Spleen (tissue), 11 donors: ENCODE data around the gene CYP1A2. TPM values are rescaled to one million over a fixed set of nuclear protein-coding genes. Genes with fewer than 3 reads are reported as not detected.
A peak's percentile ranks its signal among the peaks of the same experiment; 100 is the strongest.
"Not testable (repeated sequence)": the region's sequence is repeated elsewhere in the genome, so short reads cannot be mapped to it uniquely, and the experiment has no call there.

Experiments used
- DNase-seq: peaks from one replicate; pipeline ENCODE4 v3.0.0-alpha.2; 2020
- H3K27ac ChIP-seq, 8 donors: fragments of 200-600 bp; sonication (generic) in 7 of 8; 1 replicate in 4 of 8; 2 replicates in 4 of 8; pipeline versions ENCODE4 v1.5.0 to v1.8.0; 2016 to 2021; ENCODE audit warnings: inconsistent platforms in 4 of 8, mild to moderate bottlenecking in 4 of 8, moderate library complexity in 1 of 8
- H3K27me3 ChIP-seq, 7 donors: fragments of 200-600 bp; sonication (generic) in 6 of 7; replicated peaks in 1 of 7; 1 replicate in 4 of 7; 2 replicates in 3 of 7; pipeline versions ENCODE4 v1.5.0 to v1.8.0; 2016 to 2021; ENCODE audit warnings: inconsistent platforms in 3 of 7, mild to moderate bottlenecking in 1 of 7
- H3K36me3 ChIP-seq, 6 donors: fragments of 200-600 bp; sonication (generic) in 5 of 6; 1 replicate in 4 of 6; 2 replicates in 2 of 6; pipeline versions ENCODE4 v1.5.0 to v1.8.0; 2016 to 2021; ENCODE audit warnings: inconsistent platforms in 2 of 6
- H3K4me1 ChIP-seq, 6 donors: fragments of 200-600 bp; sonication (generic) in 5 of 6; 1 replicate in 3 of 6; 2 replicates in 3 of 6; pipeline versions ENCODE4 v1.5.0 to v1.8.0; 2016 to 2021; ENCODE audit warnings: inconsistent platforms in 3 of 6
- H3K4me3 ChIP-seq, 8 donors: fragments of 200-600 bp; sonication (generic) in 7 of 8; 1 replicate in 4 of 8; 2 replicates in 4 of 8; pipeline versions ENCODE4 v1.5.0 to v1.8.0; 2016 to 2021; ENCODE audit warnings: inconsistent platforms in 4 of 8, mild to moderate bottlenecking in 4 of 8, moderate library complexity in 2 of 8
- H3K9me3 ChIP-seq, 8 donors: fragments of 200-600 bp; sonication (generic) in 7 of 8; 1 replicate in 4 of 8; 2 replicates in 4 of 8; pipeline versions ENCODE4 v1.5.0 to v1.8.0; 2016 to 2021; ENCODE audit warnings: inconsistent platforms in 4 of 8
- CTCF ChIP-seq, 11 experiments: fragments of 200-600 bp in 7 of 11; fragments of 450-650 bp in 4 of 11; sonication (generic) in 4 of 11; IDR thresholded peaks in 8 of 11; conservative IDR thresholded peaks in 3 of 11; 1 replicate in 7 of 11; 2 replicates in 4 of 11; pipeline versions ENCODE4 v1.4.0 to v1.8.0; 2016 to 2021; ENCODE audit warnings: antibody characterized with exemption in 11 of 11, inconsistent platforms in 4 of 11, mild to moderate bottlenecking in 1 of 11
- POLR2A ChIP-seq, 3 donors: fragments of 450-650 bp; IDR thresholded peaks; one replicate each; pipeline ENCODE4 v1.5.1; 2017; ENCODE audit warnings: antibody characterized with exemption in 3 of 3, mild to moderate bottlenecking in 1 of 3
- POLR2AphosphoS5 ChIP-seq, 3 donors: sonication (generic); formaldehyde crosslinking; IDR thresholded peaks; one replicate each; pipeline ENCODE4 v1.5.1; 2017; ENCODE audit warnings: antibody characterized with exemption in 3 of 3
- WGBS, 5 donors: extraction: QIAGEN DNeasy Blood & Tissue Kit in 3 of 5; methylation state at CpG; one replicate each; pipeline versions ENCODE4 v1.1.5 to v1.1.7; 2013 to 2018; 5-methylcytosine and 5-hydroxymethylcytosine counted together
- intact Hi-C: fragments of 100-400 bp; cut with DNase I; formaldehyde crosslinking; loops from one replicate; pipeline ENCODE4 v1.15.0; 2023; ENCODE audit warnings: low total_unique reads
- polyA plus RNA-seq, 3 donors: library from polyadenylated mRNA; stranded (reverse); fragments of 200-250 nt; gene quantifications; one replicate each; pipeline ENCODE4 v1.2.1, GENCODE V29; 2013
- total RNA-seq, 7 donors: library from RNA; depleted of rRNA in 3 of 7; stranded (reverse); fragments of >200 nt in 3 of 7; fragmentation: NEBNext Ultra II Directional in 4 of 7; extraction: Animal tissue kit (Norgen Biotek cat#: 25700) in 4 of 7; gene quantifications; one replicate each; pipeline versions ENCODE4 v1.1.0 to v1.2.1, GENCODE V29; 2016 to 2021
- donor health status: healthy with polysubstance abuse.
- donor health status: DM: no; HTN: no; CAD: no; lungs with moderate emphysema.
- donor health status: DM: no; HTN: no; CAD: no.
- donor health status: Bipolar disorder and iron deficiency.
- donor health status: healthy.
- donor health status: DM: no; HTN: no; CAD: no.
- donor health status: DM: yes; HTN: yes; CAD: no.

CYP1A2 gene
- total and polyA plus RNA-seq, 10 donors, result not detected

- Histone ChIP-seq H3K9me3 (no peaks in the 10 kb centered on the region), H3K4me3 (peak overlapping the region; percentile 82 to 98 (median 86)), H3K27me3 (no peaks in the 10 kb centered on the region), H3K4me1 (peaks cover 78 to 93% (median 89%) of the 10 kb centered on the region in 6 donors), H3K27ac (peak overlapping the region; percentile 89 to 99 (median 96)), H3K36me3 (peaks cover 0 to 25% (median 0%) of the 10 kb centered on the region in 6 donors)
- DNase-seq, result peak; percentile 84
- TF ChIP-seq POLR2A (IDR thresholded peaks at IDR 0.05) (no peak), CTCF (IDR thresholded peaks at IDR 0.05 in 8 of 11, conservative IDR thresholded peaks at IDR 0.05 in 3 of 11) (no peak), POLR2AphosphoS5 (IDR thresholded peaks at IDR 0.05) (no peak)
- 41 to 50% (median 47%) methylated on average over 13 of the region's 13 CpGs for WGBS, 5 donors
- intact Hi-C loops, result no loop called here
Measured at GRCh38 chr15:74785194-74786032, 36.8 kb downstream of the CYP1A2 start.

DNA sequence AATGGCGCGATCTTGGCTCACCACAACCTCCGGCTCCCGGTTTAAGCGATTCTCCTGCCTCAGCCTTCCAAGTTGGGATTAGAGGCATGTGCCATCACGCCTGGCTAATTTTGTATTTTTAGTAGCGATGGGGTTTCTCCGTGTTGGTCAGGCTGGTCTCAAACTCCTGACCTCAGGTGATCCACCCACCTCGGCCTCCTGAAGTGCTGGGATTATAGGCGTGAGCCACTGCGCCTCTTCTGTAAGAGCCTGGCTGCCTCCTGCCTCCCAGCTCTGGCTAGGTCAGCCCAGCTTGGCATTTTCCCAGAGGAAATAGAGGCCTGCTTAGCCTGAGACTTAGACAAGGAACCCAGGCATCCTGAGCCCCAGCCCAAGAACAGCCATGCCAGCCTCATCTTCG is 37.4 kb downstream of the CYP1A2 start:
- intact Hi-C loops, H3K9me3 ChIP-seq, H3K27me3 ChIP-seq, DNase-seq: not testable (repeated sequence)
- peak overlapping the region in 5 of 8 donors; percentile 50 to 98 (median 83) for H3K4me3 ChIP-seq
- peaks cover 0 to 25% (median 0%) of the 10 kb centered on the region in 6 donors for H3K36me3 ChIP-seq
- WGBS, 5 donors, result 48 to 64% (median 60%) methylated on average over 11 to 12 of the region's 12 CpGs
- peaks cover 80 to 93% (median 89%) of the 10 kb centered on the region in 6 donors for H3K4me1 ChIP-seq
- H3K27ac ChIP-seq, result peak overlapping the region; percentile 94 to 99 (median 96)

DNA sequence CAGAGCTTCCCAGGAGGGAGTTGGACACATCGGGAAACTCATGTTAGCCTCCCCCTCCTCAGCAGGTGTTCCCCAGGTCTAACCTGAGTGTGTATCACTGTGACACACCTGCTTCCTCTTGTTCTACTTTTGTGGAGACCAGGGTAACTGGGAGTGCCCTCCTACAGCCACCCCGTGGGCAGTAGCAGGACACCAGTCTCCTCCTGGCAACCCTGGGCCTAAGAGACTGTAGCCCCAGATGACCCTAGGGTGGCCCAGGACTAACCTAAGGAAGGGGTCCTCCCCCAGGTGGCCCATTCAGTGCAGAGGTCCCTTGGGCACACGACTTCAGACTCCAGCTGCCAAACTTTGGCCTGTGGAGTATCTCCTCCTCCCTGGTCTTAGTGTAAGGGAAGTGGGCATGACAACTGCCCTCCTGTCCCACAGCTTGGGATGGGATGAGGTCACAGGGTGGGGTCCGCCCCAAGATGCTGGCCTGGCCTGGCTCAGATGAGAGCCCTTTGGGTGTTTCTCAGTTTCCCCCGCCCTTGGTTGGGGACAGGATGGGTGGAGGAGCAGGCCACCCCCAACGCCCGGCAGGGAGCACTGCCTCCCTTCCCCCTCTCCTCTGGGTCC is 38.0 kb downstream of the CYP1A2 start:
- peaks cover 80 to 93% (median 89%) of the 10 kb centered on the region in 6 donors for H3K4me1 ChIP-seq
- DNase-seq, result peak; percentile 87
- 13 to 28% (median 19%) methylated on average over 6 to 7 of the region's 7 CpGs for WGBS, 5 donors

More for the DNA sequence above, 38.0 kb downstream of the CYP1A2 start:
- Histone ChIP-seq H3K36me3 (peaks cover 0 to 30% (median 0%) of the 10 kb centered on the region in 6 donors), H3K27ac (peak overlapping the region; percentile 94 to 99 (median 96)), H3K4me3 (peak overlapping the region in 7 of 8 donors; percentile 11 to 98 (median 52)), H3K9me3 (no peaks in the 10 kb centered on the region), H3K27me3 (no peaks in the 10 kb centered on the region)
- TF ChIP-seq POLR2A (IDR thresholded peaks at IDR 0.05), result no peak
- no peak for TF ChIP-seq CTCF (IDR thresholded peaks at IDR 0.05 in 8 of 11, conservative IDR thresholded peaks at IDR 0.05 in 3 of 11)
- peak in 1 of 3 donors; percentile 25 for TF ChIP-seq POLR2AphosphoS5 (IDR thresholded peaks at IDR 0.05)
- intact Hi-C loops, result no loop called here
